Measurements from ENCODE around the gene PIGB.

DNA sequence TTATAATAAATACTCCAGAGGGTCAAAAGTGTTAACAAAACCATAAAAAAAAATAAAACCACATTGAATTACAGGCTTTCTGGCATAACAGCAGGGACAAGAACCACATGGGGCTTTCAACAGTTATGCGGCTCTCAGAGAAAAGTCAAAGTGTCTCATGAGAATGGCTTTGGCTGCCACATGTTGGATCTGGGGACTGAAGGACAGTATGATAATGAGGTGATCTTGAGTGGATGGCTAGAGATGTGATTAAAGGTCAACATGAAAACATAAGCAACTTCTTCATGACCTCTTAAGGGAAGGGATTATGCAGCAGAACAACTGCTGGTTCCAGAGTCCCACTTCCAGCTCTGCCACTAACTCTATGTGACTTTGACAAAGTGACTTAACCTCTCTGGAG lies 34.6 kb upstream of the PIGB start:
- TF ChIP-seq RAD21 (IDR thresholded peaks at IDR 0.05; ENCODE audit: low read depth) (no peak), EP300 (IDR thresholded peaks at IDR 0.05; ENCODE audit: borderline replicate concordance) (no peak), ZBTB7A (IDR thresholded peaks at IDR 0.05; ENCODE audit: low read depth) (no peak), TEAD4 (IDR thresholded peaks at IDR 0.05) (no peak), EGR1 (IDR thresholded peaks at IDR 0.05) (no peak), YY1 (IDR thresholded peaks at IDR 0.05; ENCODE audit: low read depth) (no peak), TAF1 (IDR thresholded peaks at IDR 0.05; ENCODE audit: low read depth) (no peak)
- TF ChIP-seq, protein P1, sequence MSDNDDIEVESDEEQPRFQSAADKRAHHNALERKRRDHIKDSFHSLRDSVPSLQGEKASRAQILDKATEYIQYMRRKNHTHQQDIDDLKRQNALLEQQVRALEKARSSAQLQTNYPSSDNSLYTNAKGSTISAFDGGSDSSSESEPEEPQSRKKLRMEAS (IDR thresholded peaks at IDR 0.05), result no peak
- TF ChIP-seq, protein P2, sequence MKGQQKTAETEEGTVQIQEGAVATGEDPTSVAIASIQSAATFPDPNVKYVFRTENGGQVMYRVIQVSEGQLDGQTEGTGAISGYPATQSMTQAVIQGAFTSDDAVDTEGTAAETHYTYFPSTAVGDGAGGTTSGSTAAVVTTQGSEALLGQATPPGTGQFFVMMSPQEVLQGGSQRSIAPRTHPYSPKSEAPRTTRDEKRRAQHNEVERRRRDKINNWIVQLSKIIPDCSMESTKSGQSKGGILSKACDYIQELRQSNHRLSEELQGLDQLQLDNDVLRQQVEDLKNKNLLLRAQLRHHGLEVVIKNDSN (IDR thresholded peaks at IDR 0.05), result no peak

All from Ishikawa (cell line).